Jurkat, Clone E6-1 (cell line): ENCODE results near the gene RMP24.
"Not testable (repeated sequence)": the region's sequence is repeated elsewhere in the genome, so short reads cannot be mapped to it uniquely, and the experiment has no call there.

ENCODE experiments used
- DNase-seq: peaks from one replicate; pipeline ENCODE4 v3.0.0-alpha.2; 2011; ENCODE audit warnings: low read depth, low spot score
- H3K4me3 ChIP-seq: 2 replicates; pipeline ENCODE4 v1.5.1; 2011; ENCODE audit warnings: mild to moderate bottlenecking, low read length, control low read depth, moderate library complexity

RMP24 gene

DNA sequence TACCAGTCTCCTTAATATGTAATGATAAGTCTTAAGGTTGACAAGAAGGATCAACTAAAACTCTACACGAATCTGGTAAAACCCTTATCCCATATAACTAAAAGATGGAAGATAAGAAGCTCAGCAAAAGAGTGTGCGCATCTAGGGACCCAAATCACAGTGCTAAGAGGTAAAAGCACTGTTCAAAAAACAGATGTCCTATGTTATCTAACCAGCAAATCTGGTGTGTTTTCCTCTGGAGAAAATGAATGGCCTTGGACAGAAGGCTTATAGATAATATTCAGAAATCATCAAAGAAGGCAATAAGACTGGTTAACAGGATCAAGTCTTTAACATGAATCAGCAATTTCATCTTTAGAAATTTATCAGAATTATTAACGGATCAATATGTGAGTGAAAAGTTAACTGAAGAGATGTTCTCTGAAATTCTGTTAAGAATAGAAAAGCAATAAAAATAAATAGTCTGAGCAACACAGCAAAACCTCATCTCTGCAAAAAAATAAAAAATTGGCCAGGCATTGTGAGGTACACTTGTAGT lies 47.8 kb downstream of the RMP24 start:
- H3K4me3 ChIP-seq = no peak overlapping the region
- DNase-seq = no peak

DNA sequence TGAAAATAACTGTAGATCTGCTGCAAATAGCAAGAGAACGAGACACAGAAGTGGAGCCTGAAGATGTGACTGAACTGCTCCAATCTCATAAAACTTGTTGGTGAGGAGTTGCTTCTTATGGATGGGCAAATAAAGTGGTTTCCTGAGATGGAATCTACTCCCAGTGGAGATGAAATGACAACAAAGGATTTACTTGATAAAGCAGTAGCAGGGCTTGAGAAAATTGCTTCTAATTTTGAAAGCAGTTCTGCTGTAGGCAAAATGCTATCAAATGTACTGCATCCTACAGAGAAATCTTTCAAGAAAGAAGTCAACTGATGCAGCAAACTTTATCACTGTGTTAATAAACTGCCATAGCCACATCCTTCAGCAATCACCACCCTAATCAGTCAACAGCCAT lies 50.9 kb downstream of the RMP24 start:
- no peak for DNase-seq

DNA sequence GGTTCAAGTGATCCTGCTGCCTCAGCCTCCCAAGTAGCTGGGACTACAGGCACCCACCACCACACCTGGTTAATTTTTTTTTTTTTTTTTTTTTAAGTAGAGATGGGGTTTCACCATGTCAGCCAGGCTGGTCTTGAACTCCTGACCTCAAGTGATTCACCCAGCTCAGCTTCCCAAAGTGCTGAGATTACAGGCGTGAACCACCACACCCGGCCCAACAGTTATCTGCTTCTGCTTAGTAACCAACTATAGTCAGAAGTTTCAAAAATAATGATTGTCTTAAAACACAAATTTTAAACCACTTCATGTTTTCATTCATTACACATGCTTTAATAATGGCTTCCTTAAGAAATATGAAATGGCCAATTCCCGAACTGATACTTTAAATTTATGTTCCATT lies 51.8 kb downstream of the RMP24 start:
- not testable (repeated sequence) for DNase-seq, H3K4me3 ChIP-seq

More for the DNA sequence above, 50.9 kb downstream of the RMP24 start:
- H3K4me3 ChIP-seq = no peak overlapping the region

DNA sequence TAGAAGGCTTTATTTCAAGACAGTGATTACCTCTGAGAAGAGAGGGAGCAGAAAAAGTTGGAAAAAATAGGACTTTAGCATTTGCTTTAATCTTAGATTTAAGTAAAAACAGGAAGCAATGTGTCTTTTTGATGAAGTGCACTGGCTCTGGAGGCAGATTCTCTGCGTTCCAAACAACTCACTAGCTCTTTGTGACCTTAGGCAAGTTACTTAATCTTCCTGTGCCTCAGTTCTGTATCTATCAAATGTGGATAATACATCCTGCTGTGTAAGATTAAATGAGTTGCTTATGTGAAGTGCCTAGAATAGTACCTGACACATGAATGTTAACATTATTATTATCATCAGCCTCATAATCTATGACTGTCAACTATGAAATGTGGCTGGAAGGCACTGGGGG lies 52.5 kb downstream of the RMP24 start:
- no peak for DNase-seq
- no peak overlapping the region for H3K4me3 ChIP-seq

- DNase-seq = no peak
- no peak overlapping the region for H3K4me3 ChIP-seq
Measured at GRCh38 chr18:36028859-36029258, 56.4 kb downstream of the RMP24 start.
